SK-N-SH (cell line): ENCODE measurements around the gene TRA2B. TPM values are rescaled to one million over a fixed set of nuclear protein-coding genes. Genes with fewer than 3 reads are reported as not detected.

Source experiments
- CTCF ChIA-PET: fragments of 300-600, 350-600 bp; formaldehyde crosslinking; extraction: SDS; loops from one replicate; lab custom pipeline; 2021; lab: Yijun Ruan, JAX
- POLR2A ChIA-PET: fragments of 350-600 bp; sonication (Branson Sonifier 250); formaldehyde crosslinking; extraction: SDS; loops from one replicate; lab custom pipeline; 2020; ENCODE audit warnings: antibody characterized with exemption, inconsistent platforms; lab: Yijun Ruan, JAX
- DNase-seq: peaks from one replicate; pipeline ENCODE4 v3.0.0; 2012
- H2AFZ ChIP-seq: fragments of 200-600 bp; sonication (generic); 2 replicates; pipeline ENCODE4 v1.8.1; 2016; ENCODE audit warnings: antibody characterized with exemption, mild to moderate bottlenecking, low read depth
- H3F3A ChIP-seq: fragments of 200-600 bp; sonication (generic); replicated peaks from 2 replicates; pipeline ENCODE3; 2016; ENCODE audit warnings: antibody characterized with exemption, mild to moderate bottlenecking; ENCODE audit not compliant: insufficient read depth
- H3K27ac ChIP-seq, 2 experiments: fragments of 200-500 bp in 1 of 2; fragments of 200-600 bp in 1 of 2; sonication (Bioruptor generic) in 1 of 2; sonication (generic), shearing (Covaris generic) in 1 of 2; 2 replicates each; pipeline versions ENCODE4 v1.5.1 to v1.6.1; 2014 to 2016; ENCODE audit warnings: low read depth in 2 of 2, inconsistent platforms in 1 of 2, low read length in 1 of 2, mild to moderate bottlenecking in 1 of 2, mixed read lengths in 1 of 2
- H3K27me3 ChIP-seq: fragments of 200-600 bp; sonication (generic), shearing (Covaris generic); 2 replicates; pipeline ENCODE4 v1.6.1; 2016; ENCODE audit warnings: mixed run types; ENCODE audit not compliant: insufficient read depth
- H3K36me3 ChIP-seq, 2 experiments: fragments of 200-500 bp in 1 of 2; fragments of 200-600 bp in 1 of 2; sonication (Bioruptor generic) in 1 of 2; sonication (generic) in 1 of 2; replicated peaks in 1 of 2; 2 replicates each; pipeline versions ENCODE3 to v1.5.1; 2014 to 2016; ENCODE audit warnings: low read length in 1 of 2, mild to moderate bottlenecking in 1 of 2; ENCODE audit not compliant: insufficient read depth in 2 of 2, control insufficient read depth in 1 of 2
- H3K4me1 ChIP-seq, 2 experiments: fragments of 200-500 bp in 1 of 2; fragments of 200-600 bp in 1 of 2; sonication (Bioruptor generic) in 1 of 2; sonication (generic), shearing (Covaris generic) in 1 of 2; 2 replicates each; pipeline versions ENCODE4 v1.5.1 to v1.6.1; 2014 to 2016; ENCODE audit warnings: low read depth in 1 of 2, low read length in 1 of 2, mixed run types in 1 of 2; ENCODE audit not compliant: insufficient read depth in 2 of 2, control insufficient read depth in 1 of 2
- H3K4me2 ChIP-seq: fragments of 200-600 bp; sonication (generic), shearing (Covaris generic); 2 replicates; pipeline ENCODE4 v1.6.1; 2017; ENCODE audit warnings: mixed run types
- H3K4me3 ChIP-seq, 2 experiments: fragments of 200-500 bp in 1 of 2; fragments of 200-600 bp in 1 of 2; sonication (Bioruptor generic) in 1 of 2; sonication (generic), shearing (Covaris generic) in 1 of 2; 2 replicates each; pipeline versions ENCODE4 v1.5.1 to v1.8.1; 2014 to 2016; ENCODE audit warnings: low read depth in 2 of 2, inconsistent platforms in 1 of 2, low read length in 1 of 2, mild to moderate bottlenecking in 1 of 2, mixed read lengths in 1 of 2, moderate library complexity in 1 of 2
- H3K79me2 ChIP-seq: fragments of 200-600 bp; sonication (generic); 2 replicates; pipeline ENCODE4 v1.8.1; 2017; ENCODE audit warnings: mild to moderate bottlenecking; ENCODE audit not compliant: insufficient read depth
- H3K9ac ChIP-seq: fragments of 200-600 bp; sonication (generic); 2 replicates; pipeline ENCODE4 v1.6.1; 2017; ENCODE audit warnings: mixed run types
- H3K9me2 ChIP-seq: fragments of 200-600 bp; sonication (generic); 2 replicates; pipeline ENCODE4 v1.6.1; 2017; ENCODE audit warnings: mixed run types
- H3K9me3 ChIP-seq: fragments of 200-600 bp; sonication (generic); 2 replicates; pipeline ENCODE4 v1.6.1; 2017; ENCODE audit warnings: mixed run types, mild to moderate bottlenecking, moderate library complexity
- H4K20me1 ChIP-seq: fragments of 200-600 bp; sonication (generic); 2 replicates; pipeline ENCODE4 v1.6.1; 2017; ENCODE audit warnings: mild to moderate bottlenecking, mixed run types; ENCODE audit not compliant: insufficient read depth
- CHD2 ChIP-seq: fragments of 150-350 bp; IDR thresholded peaks from 2 replicates; pipeline ENCODE4 v1.6.1; 2018; ENCODE audit warnings: low read length; ENCODE audit not compliant: partially characterized antibody
- EZH2phosphoT487 ChIP-seq: fragments of 200-600 bp; sonication (generic); IDR thresholded peaks from 2 replicates; pipeline ENCODE4 v1.6.1; 2017; ENCODE audit warnings: low read depth, mixed run types, mild to moderate bottlenecking, antibody characterized with exemption, moderate library complexity, borderline replicate concordance
- FOXJ3 ChIP-seq: sonication (generic); formaldehyde crosslinking; IDR thresholded peaks from 2 replicates; pipeline ENCODE4 v1.5.1; 2020; ENCODE audit warnings: mild to moderate bottlenecking, missing genetic modification reagents
- FOXM1 ChIP-seq: IDR thresholded peaks from 2 replicates; pipeline ENCODE4 v1.4.0; 2012; ENCODE audit warnings: low read depth, mild to moderate bottlenecking
- GATA2 ChIP-seq: sonication (generic); formaldehyde crosslinking; IDR thresholded peaks from 2 replicates; pipeline ENCODE4 v1.5.0; 2020; ENCODE audit warnings: mild to moderate bottlenecking, missing genetic modification reagents
- JUND ChIP-seq: IDR thresholded peaks from 2 replicates; pipeline ENCODE4 v1.4.0; 2012
- MXI1 ChIP-seq: IDR thresholded peaks from 2 replicates; pipeline ENCODE4 v1.6.1; 2012; ENCODE audit warnings: mild to moderate bottlenecking, low read depth, low read length, improper control_type of control experiment
- NFIC ChIP-seq: IDR thresholded peaks from 2 replicates; pipeline ENCODE4 v1.4.0; 2012; ENCODE audit warnings: borderline replicate concordance
- POLR2AphosphoS5 ChIP-seq: IDR thresholded peaks from 2 replicates; pipeline ENCODE4 v1.6.1; 2012; ENCODE audit warnings: low read depth, low read length
- RAD21 ChIP-seq: IDR thresholded peaks from 2 replicates; pipeline ENCODE4 v1.6.1; 2012; ENCODE audit warnings: mild to moderate bottlenecking, low read length
- RFX5 ChIP-seq: IDR thresholded peaks from 2 replicates; pipeline ENCODE4 v1.6.1; 2012; ENCODE audit warnings: mild to moderate bottlenecking, improper control_type of control experiment, low read length
- SIN3A ChIP-seq: IDR thresholded peaks from 2 replicates; pipeline ENCODE4 v1.6.1; 2012; ENCODE audit warnings: low read depth, mild to moderate bottlenecking, low read length, moderate library complexity, borderline replicate concordance
- TAF1 ChIP-seq: IDR thresholded peaks from 2 replicates; pipeline ENCODE4 v1.6.1; 2012; ENCODE audit warnings: low read depth, mild to moderate bottlenecking, low read length, moderate library complexity, borderline replicate concordance
- TCF12 ChIP-seq: IDR thresholded peaks from 2 replicates; pipeline ENCODE4 v1.4.0; 2012
- WGBS: methylation state at CpG from one replicate; pipeline ENCODE4 v1.1.6; 2017; ENCODE audit warnings: low lambda C conversion rate; 5-methylcytosine and 5-hydroxymethylcytosine counted together
- polyA plus RNA-seq, 3 experiments: library from polyadenylated mRNA; depleted of rRNA; stranded (reverse); fragments of >200 nt; gene quantifications; 2 replicates each; pipeline ENCODE4 v1.2.3, GENCODE V29; 2012
- TF ChIP-seq, protein P1 (sequence below): IDR thresholded peaks from 2 replicates; pipeline ENCODE4 v1.4.0; 2012; ENCODE audit warnings: low read depth, borderline replicate concordance
- TF ChIP-seq, protein P2 (sequence below): IDR thresholded peaks from 2 replicates; pipeline ENCODE4 v1.4.0; 2012; ENCODE audit warnings: low read depth, borderline replicate concordance
- TF ChIP-seq, protein P3 (sequence below): IDR thresholded peaks from 2 replicates; pipeline ENCODE4 v1.4.0; 2012; ENCODE audit warnings: low read depth
- TF ChIP-seq, protein P4 (sequence below): fragments of 200-600 bp; sonication (generic); IDR thresholded peaks from 2 replicates; pipeline ENCODE4 v1.6.1; 2017; ENCODE audit warnings: antibody characterized with exemption, mild to moderate bottlenecking, moderate library complexity

The TRA2B gene
- polyA plus RNA-seq, 1 of the 3 experiments (the other 2 are of a cell fraction), result 212 TPM

DNA sequence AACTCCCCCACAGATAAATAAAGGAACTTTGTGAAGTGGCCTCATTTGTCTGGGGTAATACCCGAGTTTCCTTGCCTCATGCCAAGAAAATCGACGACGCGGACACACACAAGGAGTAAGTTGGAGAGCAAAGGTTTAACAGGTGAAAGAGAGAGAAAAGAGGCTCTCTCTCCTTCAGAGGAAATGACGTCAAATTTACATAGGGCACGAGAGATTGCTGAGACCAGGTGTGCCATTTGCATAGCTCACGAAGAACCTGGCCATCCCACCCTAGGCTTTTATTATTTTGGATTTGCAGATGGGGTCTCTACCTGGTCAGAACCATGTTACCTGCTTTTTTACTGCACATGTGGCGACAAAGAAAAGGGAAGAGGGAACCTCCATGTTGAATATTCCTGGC is 63.7 kb downstream of the TRA2B start:
- Histone ChIP-seq H2AFZ (no peak overlapping the region), H3K4me2 (no peak overlapping the region), H3F3A (peaks cover 2% of the 10 kb centered on the region), H3K79me2 (no peaks in the 10 kb centered on the region), H3K9me3 (no peaks in the 10 kb centered on the region), H3K27ac (no peak overlapping the region), H4K20me1 (no peaks in the 10 kb centered on the region), H3K4me3 (no peak overlapping the region), H3K36me3 (no peaks in the 10 kb centered on the region), H3K27me3 (no peaks in the 10 kb centered on the region; the same call in 1 of the 2 replicates), H3K4me1 (no peaks in the 10 kb centered on the region), H3K9me2 (no peaks in the 10 kb centered on the region), H3K9ac (no peak overlapping the region)
- TF ChIP-seq RAD21, result no peak
- no peak for TF ChIP-seq CHD2
- TF ChIP-seq NFIC, result no peak
- TF ChIP-seq, protein P1, sequence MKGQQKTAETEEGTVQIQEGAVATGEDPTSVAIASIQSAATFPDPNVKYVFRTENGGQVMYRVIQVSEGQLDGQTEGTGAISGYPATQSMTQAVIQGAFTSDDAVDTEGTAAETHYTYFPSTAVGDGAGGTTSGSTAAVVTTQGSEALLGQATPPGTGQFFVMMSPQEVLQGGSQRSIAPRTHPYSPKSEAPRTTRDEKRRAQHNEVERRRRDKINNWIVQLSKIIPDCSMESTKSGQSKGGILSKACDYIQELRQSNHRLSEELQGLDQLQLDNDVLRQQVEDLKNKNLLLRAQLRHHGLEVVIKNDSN, result no peak
- TF ChIP-seq EZH2phosphoT487, result no peak
- no peak for TF ChIP-seq SIN3A
- no peak for TF ChIP-seq MXI1
- TF ChIP-seq GATA2 (CRISPR knock-in tag), result no peak
- TF ChIP-seq, protein P2, sequence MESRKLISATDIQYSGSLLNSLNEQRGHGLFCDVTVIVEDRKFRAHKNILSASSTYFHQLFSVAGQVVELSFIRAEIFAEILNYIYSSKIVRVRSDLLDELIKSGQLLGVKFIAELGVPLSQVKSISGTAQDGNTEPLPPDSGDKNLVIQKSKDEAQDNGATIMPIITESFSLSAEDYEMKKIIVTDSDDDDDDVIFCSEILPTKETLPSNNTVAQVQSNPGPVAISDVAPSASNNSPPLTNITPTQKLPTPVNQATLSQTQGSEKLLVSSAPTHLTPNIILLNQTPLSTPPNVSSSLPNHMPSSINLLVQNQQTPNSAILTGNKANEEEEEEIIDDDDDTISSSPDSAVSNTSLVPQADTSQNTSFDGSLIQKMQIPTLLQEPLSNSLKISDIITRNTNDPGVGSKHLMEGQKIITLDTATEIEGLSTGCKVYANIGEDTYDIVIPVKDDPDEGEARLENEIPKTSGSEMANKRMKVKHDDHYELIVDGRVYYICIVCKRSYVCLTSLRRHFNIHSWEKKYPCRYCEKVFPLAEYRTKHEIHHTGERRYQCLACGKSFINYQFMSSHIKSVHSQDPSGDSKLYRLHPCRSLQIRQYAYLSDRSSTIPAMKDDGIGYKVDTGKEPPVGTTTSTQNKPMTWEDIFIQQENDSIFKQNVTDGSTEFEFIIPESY, result no peak
- TF ChIP-seq, protein P3, sequence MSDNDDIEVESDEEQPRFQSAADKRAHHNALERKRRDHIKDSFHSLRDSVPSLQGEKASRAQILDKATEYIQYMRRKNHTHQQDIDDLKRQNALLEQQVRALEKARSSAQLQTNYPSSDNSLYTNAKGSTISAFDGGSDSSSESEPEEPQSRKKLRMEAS, result no peak
- no peak for TF ChIP-seq FOXJ3
- TF ChIP-seq, protein P4, sequence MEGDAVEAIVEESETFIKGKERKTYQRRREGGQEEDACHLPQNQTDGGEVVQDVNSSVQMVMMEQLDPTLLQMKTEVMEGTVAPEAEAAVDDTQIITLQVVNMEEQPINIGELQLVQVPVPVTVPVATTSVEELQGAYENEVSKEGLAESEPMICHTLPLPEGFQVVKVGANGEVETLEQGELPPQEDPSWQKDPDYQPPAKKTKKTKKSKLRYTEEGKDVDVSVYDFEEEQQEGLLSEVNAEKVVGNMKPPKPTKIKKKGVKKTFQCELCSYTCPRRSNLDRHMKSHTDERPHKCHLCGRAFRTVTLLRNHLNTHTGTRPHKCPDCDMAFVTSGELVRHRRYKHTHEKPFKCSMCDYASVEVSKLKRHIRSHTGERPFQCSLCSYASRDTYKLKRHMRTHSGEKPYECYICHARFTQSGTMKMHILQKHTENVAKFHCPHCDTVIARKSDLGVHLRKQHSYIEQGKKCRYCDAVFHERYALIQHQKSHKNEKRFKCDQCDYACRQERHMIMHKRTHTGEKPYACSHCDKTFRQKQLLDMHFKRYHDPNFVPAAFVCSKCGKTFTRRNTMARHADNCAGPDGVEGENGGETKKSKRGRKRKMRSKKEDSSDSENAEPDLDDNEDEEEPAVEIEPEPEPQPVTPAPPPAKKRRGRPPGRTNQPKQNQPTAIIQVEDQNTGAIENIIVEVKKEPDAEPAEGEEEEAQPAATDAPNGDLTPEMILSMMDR, result no peak
- TF ChIP-seq JUND, result no peak
- TF ChIP-seq TCF12, result no peak
- no peak for TF ChIP-seq TAF1
- TF ChIP-seq FOXM1, result no peak
- no peak for TF ChIP-seq RFX5
- no peak for TF ChIP-seq POLR2AphosphoS5
- no peak for DNase-seq
- ChIA-PET POLR2A (no interaction called here), CTCF (interaction anchor here (1.0 kb wide), 1 partner anchor 20 kb away, joined by 3 read pairs; no protein-coding TSS in a partner anchor)
- 67% methylated on average over 9 of the region's 9 CpGs for WGBS
